Activated T-cell treated with anti-CD3 and anti-CD28 coated beads for 4 hours (primary cell): Measurements from ENCODE around the gene RCCD1.

Experiments
- DNase-seq: peaks from one replicate; pipeline ENCODE4 v3.0.0-alpha.2; 2020

The RCCD1 gene

GRCh38 chr15:90968434-90968833 lies 13.8 kb downstream of the RCCD1 start:
- no peak for DNase-seq

- DNase-seq, result no peak
These were observed 15.6 kb downstream of the RCCD1 start for GRCh38 chr15:90970274-90970673.

DNA sequence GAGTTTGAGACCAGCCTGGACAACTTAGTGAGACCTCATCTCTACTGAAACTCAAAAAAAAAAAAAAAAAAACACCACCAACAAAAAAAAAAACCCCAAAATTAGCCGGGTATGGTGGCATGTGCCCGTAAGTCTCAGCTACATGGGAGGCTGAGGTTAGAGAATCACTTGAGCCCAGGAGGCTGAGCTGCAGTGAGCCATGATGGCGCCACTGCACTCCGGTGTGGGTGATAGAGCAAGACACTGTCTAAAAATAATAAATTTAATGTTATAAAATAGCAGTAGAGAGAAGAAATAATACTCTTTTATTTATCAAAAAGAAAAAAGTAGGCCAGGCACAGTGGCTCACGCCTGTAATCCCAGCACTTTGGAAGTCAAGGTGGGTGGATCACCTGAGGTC lies 17.4 kb downstream of the RCCD1 start:
- DNase-seq, result no peak

GRCh38 chr15:90974216-90974615 lies 19.5 kb downstream of the RCCD1 start:
- DNase-seq, result no peak

GRCh38 chr15:90979582-90979981 lies 24.9 kb downstream of the RCCD1 start:
- no peak for DNase-seq

DNA sequence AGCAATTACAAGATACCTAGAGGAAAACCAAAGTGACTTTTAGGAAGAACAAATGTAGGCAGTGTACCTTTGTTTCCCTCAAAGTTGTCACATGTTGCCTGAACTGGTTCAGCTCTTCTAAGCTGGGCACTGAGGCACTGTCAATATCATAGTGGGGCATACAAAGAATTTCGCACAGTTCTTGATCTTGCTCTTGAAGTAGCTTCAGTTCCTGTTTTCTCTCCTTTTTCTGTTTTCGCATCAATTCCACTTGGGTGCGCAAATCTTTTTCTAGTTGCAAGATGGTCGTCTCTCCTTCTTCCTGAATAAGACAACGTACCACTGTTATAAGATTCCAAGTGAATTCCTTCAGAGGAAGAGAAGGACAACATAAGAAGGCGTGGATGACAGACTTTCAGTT lies 27.0 kb downstream of the RCCD1 start:
- no peak for DNase-seq

DNA sequence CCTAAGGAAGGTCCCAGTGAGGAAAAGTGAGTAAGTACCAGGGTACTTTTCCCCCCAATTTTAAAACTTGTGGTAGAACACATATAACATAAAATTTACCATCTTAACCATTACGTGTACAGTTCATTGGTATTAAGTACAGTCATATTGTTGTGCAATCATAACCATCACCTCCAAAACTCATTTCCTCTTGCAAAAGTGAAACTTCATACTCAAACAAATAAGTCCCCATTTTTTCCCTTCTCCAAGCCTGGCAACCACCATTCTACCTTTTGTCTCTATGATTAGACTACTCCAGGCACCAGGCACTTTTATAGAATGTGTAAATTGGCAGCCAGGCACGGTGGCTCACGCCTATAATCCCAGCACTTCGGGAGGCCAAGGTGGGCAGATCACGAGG lies 27.5 kb downstream of the RCCD1 start:
- no peak for DNase-seq

DNA sequence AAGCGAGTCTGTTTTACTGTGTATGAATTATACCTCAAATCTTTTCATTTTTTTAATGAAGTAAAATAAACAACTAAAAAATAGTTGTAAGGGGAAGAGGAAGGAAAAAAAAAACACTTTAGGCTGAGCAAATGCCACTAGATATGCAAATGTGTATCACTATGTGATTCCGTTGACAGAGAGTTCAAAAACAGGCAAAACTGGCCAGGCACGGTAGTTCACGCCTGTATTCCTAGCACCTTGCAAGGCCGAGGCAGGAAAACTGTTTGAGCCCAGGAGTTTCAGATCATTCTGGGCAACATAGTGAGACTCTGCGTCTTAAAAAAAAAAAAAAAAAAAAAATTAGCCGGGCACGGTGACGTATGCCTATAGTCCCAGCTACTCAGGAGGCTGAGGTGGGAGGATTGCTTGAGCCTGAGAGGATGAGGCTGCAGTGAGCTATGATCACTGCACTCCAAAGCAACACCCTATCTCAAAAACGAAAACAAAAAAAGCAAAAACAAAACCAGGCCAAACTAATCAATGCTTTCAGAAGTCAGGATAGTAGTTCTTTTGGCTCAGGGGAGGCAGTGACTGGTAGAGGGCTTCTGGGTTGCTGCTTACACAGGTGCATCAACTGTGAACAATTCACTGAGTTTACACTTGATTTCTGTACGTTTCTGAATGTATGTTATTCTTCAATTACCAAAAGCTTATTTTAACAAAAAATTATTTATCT lies 32.3 kb downstream of the RCCD1 start:
- no peak for DNase-seq

GRCh38 chr15:90987561-90988141 lies 33.0 kb downstream of the RCCD1 start:
- no peak for DNase-seq

- no peak for DNase-seq
These were observed 33.6 kb downstream of the RCCD1 start for GRCh38 chr15:90988296-90988695.

- DNase-seq, result no peak
These were observed 34.5 kb downstream of the RCCD1 start for GRCh38 chr15:90989040-90989768.

- DNase-seq, result no peak
These were observed 35.8 kb downstream of the RCCD1 start for GRCh38 chr15:90990446-90990845.

GRCh38 chr15:90991587-90992285 lies 37.1 kb downstream of the RCCD1 start:
- DNase-seq, result no peak

- no peak for DNase-seq
These were observed 39.4 kb downstream of the RCCD1 start for GRCh38 chr15:90994059-90994416.

DNA sequence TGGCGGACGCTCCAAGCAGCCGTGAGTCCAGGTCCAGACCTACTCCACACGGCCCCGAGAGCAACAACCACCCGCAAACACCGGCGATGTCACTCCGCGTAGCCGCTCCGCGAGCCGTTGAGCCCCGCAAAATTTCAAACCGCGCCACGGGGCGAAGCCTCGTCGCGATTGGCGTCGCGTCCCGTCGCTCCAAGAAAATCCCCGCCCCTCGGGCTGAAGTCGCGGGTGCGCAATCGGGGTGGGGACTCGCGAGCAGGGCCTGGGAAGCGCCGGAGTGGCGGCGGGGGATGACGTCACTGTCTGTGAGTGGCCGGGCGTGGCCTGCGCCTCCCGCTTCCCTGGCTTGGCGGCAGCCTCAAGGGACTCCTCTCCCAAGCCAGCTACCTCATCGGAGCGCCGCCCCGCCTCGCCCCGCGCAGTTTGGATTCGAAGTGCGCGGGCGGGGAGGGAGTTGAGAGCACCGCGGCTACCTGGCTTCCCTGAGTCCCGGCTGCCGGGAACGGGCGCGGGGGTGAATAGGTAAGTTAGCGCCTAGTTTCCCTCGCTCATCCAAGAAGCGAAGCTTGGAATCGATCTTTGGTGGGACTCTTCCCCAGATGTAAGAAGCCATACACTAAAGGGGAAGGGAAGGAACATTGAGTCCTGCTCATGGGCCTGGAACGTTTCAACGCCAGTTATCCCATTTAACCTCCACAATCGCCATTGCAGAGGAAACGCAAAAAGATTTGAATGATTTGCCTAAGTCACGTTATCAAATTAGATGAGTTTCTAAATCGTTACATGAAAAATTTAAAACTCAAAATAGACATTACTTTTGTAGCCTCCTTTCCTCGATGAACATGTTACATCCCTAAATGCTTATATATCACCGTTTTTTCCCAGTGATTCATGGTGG lies 40.0 kb downstream of the RCCD1 start, which contains the start of gene PRC1:
Gene PRC1, minus strand, starts transcription at position 119 of the 895 bp plus-strand sequence. Its CDS starts 118 bp downstream, at position 1.
- DNase-seq, result peak; percentile 95

GRCh38 chr15:90998737-90999136 lies 44.1 kb downstream of the RCCD1 start:
- no peak for DNase-seq

DNA sequence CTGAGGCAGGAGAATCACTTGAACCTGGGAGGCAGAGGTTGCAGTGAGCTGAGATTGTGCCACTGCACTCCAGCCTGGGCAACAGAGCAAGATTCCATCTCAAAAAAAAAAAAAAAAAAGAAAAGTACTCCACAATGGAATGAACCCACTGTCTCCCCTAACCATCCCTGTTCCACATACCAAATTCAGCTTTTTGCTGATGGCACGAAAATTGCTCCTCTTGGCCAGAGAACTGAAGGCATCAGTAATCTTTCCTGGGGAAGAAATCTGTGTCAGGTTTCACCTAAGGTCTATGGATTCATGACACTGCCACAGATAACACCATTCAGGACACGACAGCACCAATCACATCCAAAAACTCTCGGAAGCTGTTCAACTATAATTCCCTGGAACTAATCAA lies 46.5 kb downstream of the RCCD1 start:
- DNase-seq, result no peak

GRCh38 chr15:91007266-91007665 lies 52.6 kb downstream of the RCCD1 start:
- DNase-seq, result no peak
